GM19099 (cell line): ENCODE results near the gene RPF1.

Source experiments
- POLR2A ChIP-seq: IDR thresholded peaks from 3 replicates; pipeline ENCODE4 v1.6.1; 2011; ENCODE audit warnings: low read depth; ENCODE audit not compliant: insufficient read length; ENCODE audit errors: extremely low read depth

RPF1 gene

GRCh38 chr1:84478876-84479868 lies at the start of gene RPF1:
TSS of gene RPF1 (plus strand) at chr1:84479266. CDS start at chr1:84479282, 16 bp downstream.
- TF ChIP-seq POLR2A = peak; percentile 77

GRCh38 chr1:84430546-84430945 lies 48.5 kb upstream of the RPF1 start:
- TF ChIP-seq POLR2A = no peak

- TF ChIP-seq POLR2A = no peak
These were observed 45.6 kb upstream of the RPF1 start for GRCh38 chr1:84433258-84434080.

- TF ChIP-seq POLR2A = no peak
These were observed 44.8 kb upstream of the RPF1 start for GRCh38 chr1:84434081-84434769.

GRCh38 chr1:84434801-84435549 lies 44.1 kb upstream of the RPF1 start:
- no peak for TF ChIP-seq POLR2A

GRCh38 chr1:84436876-84437655 lies 42.0 kb upstream of the RPF1 start:
- no peak for TF ChIP-seq POLR2A

GRCh38 chr1:84442256-84442655 lies 36.8 kb upstream of the RPF1 start:
- TF ChIP-seq POLR2A = no peak

- TF ChIP-seq POLR2A = no peak
These were observed 28.2 kb upstream of the RPF1 start for GRCh38 chr1:84450910-84451309.

GRCh38 chr1:84452436-84452835 lies 26.6 kb upstream of the RPF1 start:
- no peak for TF ChIP-seq POLR2A

- TF ChIP-seq POLR2A = no peak
These were observed 16.9 kb upstream of the RPF1 start for GRCh38 chr1:84462118-84462517.

- TF ChIP-seq POLR2A = no peak
These were observed 11.8 kb upstream of the RPF1 start for GRCh38 chr1:84467298-84467697.

GRCh38 chr1:84476225-84476624 lies 2.8 kb upstream of the RPF1 start:
- no peak for TF ChIP-seq POLR2A

GRCh38 chr1:84479998-84480397 lies 932 bp downstream of the RPF1 start:
- no peak for TF ChIP-seq POLR2A

- no peak for TF ChIP-seq POLR2A
These were observed 1.6 kb downstream of the RPF1 start for GRCh38 chr1:84480650-84481049.
